Measurements from ENCODE around the gene NTM.

DNA sequence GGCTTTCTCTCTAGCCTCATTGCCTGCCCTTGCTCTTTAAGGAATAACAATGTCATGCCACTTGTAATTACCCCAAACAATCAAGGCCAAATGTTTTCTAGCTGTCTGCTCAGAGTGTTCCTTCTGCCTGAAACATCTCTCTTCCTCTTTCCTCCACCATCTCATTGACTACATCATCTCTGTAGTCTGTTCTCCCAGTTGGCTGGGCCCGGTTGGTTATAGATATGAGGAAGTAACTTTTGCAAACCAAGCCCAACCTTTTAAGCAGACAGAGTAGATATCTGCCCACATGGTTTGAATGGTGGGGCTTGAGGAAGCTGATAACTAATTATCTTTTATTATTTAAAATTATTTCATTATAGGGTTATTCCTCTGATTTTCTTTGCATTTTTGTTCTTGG, 104.5 kb downstream of the NTM start:
- TF ChIP-seq, protein P1, sequence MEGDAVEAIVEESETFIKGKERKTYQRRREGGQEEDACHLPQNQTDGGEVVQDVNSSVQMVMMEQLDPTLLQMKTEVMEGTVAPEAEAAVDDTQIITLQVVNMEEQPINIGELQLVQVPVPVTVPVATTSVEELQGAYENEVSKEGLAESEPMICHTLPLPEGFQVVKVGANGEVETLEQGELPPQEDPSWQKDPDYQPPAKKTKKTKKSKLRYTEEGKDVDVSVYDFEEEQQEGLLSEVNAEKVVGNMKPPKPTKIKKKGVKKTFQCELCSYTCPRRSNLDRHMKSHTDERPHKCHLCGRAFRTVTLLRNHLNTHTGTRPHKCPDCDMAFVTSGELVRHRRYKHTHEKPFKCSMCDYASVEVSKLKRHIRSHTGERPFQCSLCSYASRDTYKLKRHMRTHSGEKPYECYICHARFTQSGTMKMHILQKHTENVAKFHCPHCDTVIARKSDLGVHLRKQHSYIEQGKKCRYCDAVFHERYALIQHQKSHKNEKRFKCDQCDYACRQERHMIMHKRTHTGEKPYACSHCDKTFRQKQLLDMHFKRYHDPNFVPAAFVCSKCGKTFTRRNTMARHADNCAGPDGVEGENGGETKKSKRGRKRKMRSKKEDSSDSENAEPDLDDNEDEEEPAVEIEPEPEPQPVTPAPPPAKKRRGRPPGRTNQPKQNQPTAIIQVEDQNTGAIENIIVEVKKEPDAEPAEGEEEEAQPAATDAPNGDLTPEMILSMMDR (IDR thresholded peaks at IDR 0.05), result no peak
- TF ChIP-seq POLR2AphosphoS5 (IDR thresholded peaks at IDR 0.05) (no peak), POLR2A (IDR thresholded peaks at IDR 0.05) (no peak), EP300 (IDR thresholded peaks at IDR 0.05) (no peak)
